ENCODE data around the gene TMEM14C. TPM values are rescaled to one million over a fixed set of nuclear protein-coding genes. Genes with fewer than 3 reads are reported as not detected.

Gene TMEM14C
- total and polyA plus RNA-seq, 2 donors (not counting 3 experiments of a cell fraction or from before 2014, with no cell fraction given), result 89.3 to 146 TPM

- no peaks in the 10 kb centered on the region for H4K20me1 ChIP-seq (replicated peaks; ENCODE audit: control insufficient read depth, extremely low read depth, insufficient read depth, low read length)
- DNase-seq (ENCODE audit: low read depth, low spot score) (no peak), FAIRE-seq (no peak)
- dilution Hi-C loops (cut with MboI; ENCODE audit: extremely low pct_ligation_motif_present, low sequenced_read_pairs) (no loop called here), intact Hi-C loops (cut with micrococcal nuclease) (no loop called here)
- H2AFZ ChIP-seq (ENCODE audit: low read depth, low read length), result no peak overlapping the region
- peaks cover 45% of the 10 kb centered on the region for H3K79me2 ChIP-seq (ENCODE audit: control insufficient read depth, insufficient read depth, low read length)
- BruUV-seq (replicated peaks), result no TSS peak
- no peak overlapping the region for H3K27ac ChIP-seq (ENCODE audit: insufficient read depth, low read depth, low read length)
- H3K36me3 ChIP-seq (ENCODE audit: control insufficient read depth in 2 of 2, extremely low read depth in 1 of 2, insufficient read depth in 2 of 2, low read length in 2 of 2), result peaks cover 4 to 6% of the 10 kb centered on the region in 2 experiments
- H3K4me1 ChIP-seq (ENCODE audit: control insufficient read depth, extremely low read depth, insufficient read depth, low read length), result peaks cover 19% of the 10 kb centered on the region
- no peaks in the 10 kb centered on the region for H3K9me3 ChIP-seq (replicated peaks; ENCODE audit: control insufficient read depth, insufficient read depth, low read length)
- TF ChIP-seq EZH2 (IDR thresholded peaks at IDR 0.05; ENCODE audit: borderline replicate concordance, low read depth, low read length, severe bottlenecking) (no peak), MAX (IDR thresholded peaks at IDR 0.05; ENCODE audit: insufficient read depth, insufficient read length) (no peak), MYC (IDR thresholded peaks at IDR 0.05; ENCODE audit: low read depth, low read length) (no peak), FOS (IDR thresholded peaks at IDR 0.05; ENCODE audit: borderline replicate concordance, insufficient read depth, low read length) (no peak), POLR2A (IDR thresholded peaks at IDR 0.05; ENCODE audit: low read depth, low read length) (no peak), GATA2 (IDR thresholded peaks at IDR 0.05; ENCODE audit: insufficient read depth, insufficient read length, low read depth, low read length) (no peak), CTCF (IDR thresholded peaks at IDR 0.05; ENCODE audit: extremely low read depth in 1 of 2, insufficient read depth in 1 of 2, low read depth in 1 of 2, low read length in 2 of 2) (no peak), POLR2AphosphoS5 (IDR thresholded peaks at IDR 0.05; ENCODE audit: insufficient read depth, low read depth, low read length) (no peak), JUN (IDR thresholded peaks at IDR 0.05; ENCODE audit: borderline replicate concordance, insufficient read depth, insufficient read length, low read depth) (no peak)
- no peaks in the 10 kb centered on the region for H3K9me1 ChIP-seq (replicated peaks; ENCODE audit: control insufficient read depth, extremely low read depth, insufficient read depth, low read length)
- no peak overlapping the region for H3K4me3 ChIP-seq (replicated peaks in 1 of 3; ENCODE audit: insufficient read depth in 1 of 3, low read depth in 1 of 3, low read length in 3 of 3)
- no peaks in the 10 kb centered on the region for H3K27me3 ChIP-seq (ENCODE audit: control insufficient read depth in 2 of 2, insufficient read depth in 2 of 2, low read length in 2 of 2)
- H3K9ac ChIP-seq (replicated peaks; ENCODE audit: extremely low read depth, insufficient read depth, low read length), result no peak overlapping the region
- no peak overlapping the region for H3K4me2 ChIP-seq (ENCODE audit: insufficient read depth, low read length)
- ChIA-PET POLR2A (no interaction called here), CTCF (no interaction called here)
Observed at GRCh38 chr6:10696655-10697054, 26.2 kb upstream of the TMEM14C start.

All from endothelial cell of umbilical vein (primary cell).